Uterus (tissue), 4 donors: ENCODE data around the gene UBE2U. TPM values are rescaled to one million over a fixed set of nuclear protein-coding genes. Genes with fewer than 3 reads are reported as not detected.
"Not testable (repeated sequence)": the region's sequence is repeated elsewhere in the genome, so short reads cannot be mapped to it uniquely, and the experiment has no call there.

Experiments
- DNase-seq, 2 donors: peaks; one replicate each; pipeline ENCODE4 v3.0.0-alpha.2; 2019 to 2020
- H3K27ac ChIP-seq, 2 donors: fragments of 200-600 bp; sonication (generic); 1 replicate in 1 of 2; 2 replicates in 1 of 2; pipeline ENCODE4 v1.5.1; 2016 to 2018
- H3K27me3 ChIP-seq, 2 donors: fragments of 200-600 bp; sonication (generic); one replicate each; pipeline ENCODE4 v1.5.1; 2018 to 2019; ENCODE audit warnings: control low read depth in 1 of 2
- H3K36me3 ChIP-seq, 2 donors: fragments of 200-600 bp; sonication (generic); one replicate each; pipeline ENCODE4 v1.5.1; 2019; ENCODE audit warnings: control low read depth in 1 of 2
- H3K4me1 ChIP-seq, 2 donors: fragments of 200-600 bp; sonication (generic); one replicate each; pipeline ENCODE4 v1.5.1; 2018 to 2019; ENCODE audit warnings: control low read depth in 1 of 2
- H3K4me3 ChIP-seq, 2 donors: fragments of 200-600 bp; sonication (generic); 1 replicate in 1 of 2; 2 replicates in 1 of 2; pipeline ENCODE4 v1.5.1; 2018 to 2019; ENCODE audit warnings: mild to moderate bottlenecking in 1 of 2
- H3K9me3 ChIP-seq, 2 donors: fragments of 200-600 bp; sonication (generic); one replicate each; pipeline ENCODE4 v1.5.1; 2019; ENCODE audit warnings: control low read depth in 1 of 2
- POLR2A ChIP-seq, 2 donors: fragments of 450-650 bp; IDR thresholded peaks; one replicate each; pipeline ENCODE4 v1.6.1; 2016; ENCODE audit warnings: antibody characterized with exemption in 2 of 2, mild to moderate bottlenecking in 1 of 2, moderate library complexity in 1 of 2
- intact Hi-C: fragments of 100-400 bp; cut with DNase I; formaldehyde crosslinking; loops from one replicate; pipeline ENCODE4 v1.15.1; 2023; ENCODE audit warnings: low total_unique reads
- total RNA-seq, 4 donors: library from RNA; depleted of rRNA in 3 of 4; stranded (reverse); fragments of >200 nt in 3 of 4; gene quantifications; one replicate each; pipeline versions ENCODE4 v1.1.0 to v1.2.4, GENCODE V29; 2014 to 2023
- TF ChIP-seq, protein P1 (sequence below), 4 experiments: fragments of 200-600 bp in 2 of 4; fragments of 450-650 bp in 2 of 4; sonication (generic) in 2 of 4; IDR thresholded peaks; one replicate each; pipeline ENCODE4 v1.5.1; 2016 to 2019; ENCODE audit warnings: antibody characterized with exemption in 4 of 4, mild to moderate bottlenecking in 2 of 4, moderate library complexity in 1 of 4
- donor health status: DM: yes; HTN: yes; CAD: no.

Gene UBE2U
- total RNA-seq, 4 donors from 2014 or later, result not detected

DNA sequence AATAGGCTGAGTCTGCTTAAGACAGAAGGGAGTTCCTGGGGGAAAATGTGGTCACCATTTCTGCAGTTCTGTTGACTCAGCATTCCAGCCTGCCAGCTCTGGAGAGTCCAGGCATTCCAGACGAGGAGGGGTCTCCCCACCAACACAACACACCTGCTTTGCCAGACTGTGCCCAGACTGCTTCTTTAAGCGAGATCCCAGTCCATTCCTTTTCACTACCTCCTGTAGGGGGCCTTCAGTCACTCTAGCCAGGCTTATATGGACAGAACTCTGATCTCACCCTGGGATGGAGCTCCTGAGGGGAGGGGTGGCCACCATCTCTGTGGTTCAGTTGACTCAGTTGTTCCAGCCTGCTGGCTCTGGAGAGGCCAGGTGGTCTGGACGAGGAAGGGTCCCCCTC, 48.5 kb downstream of the UBE2U start:
- Histone ChIP-seq H3K4me1 (no peaks in the 10 kb centered on the region), H3K4me3 (no peak overlapping the region), H3K36me3 (no peaks in the 10 kb centered on the region), H3K27ac (no peak overlapping the region), H3K27me3 (no peaks in the 10 kb centered on the region), H3K9me3 (no peaks in the 10 kb centered on the region)
- no peak for DNase-seq
- no peak for TF ChIP-seq POLR2A (IDR thresholded peaks at IDR 0.05)
- TF ChIP-seq, protein P1, sequence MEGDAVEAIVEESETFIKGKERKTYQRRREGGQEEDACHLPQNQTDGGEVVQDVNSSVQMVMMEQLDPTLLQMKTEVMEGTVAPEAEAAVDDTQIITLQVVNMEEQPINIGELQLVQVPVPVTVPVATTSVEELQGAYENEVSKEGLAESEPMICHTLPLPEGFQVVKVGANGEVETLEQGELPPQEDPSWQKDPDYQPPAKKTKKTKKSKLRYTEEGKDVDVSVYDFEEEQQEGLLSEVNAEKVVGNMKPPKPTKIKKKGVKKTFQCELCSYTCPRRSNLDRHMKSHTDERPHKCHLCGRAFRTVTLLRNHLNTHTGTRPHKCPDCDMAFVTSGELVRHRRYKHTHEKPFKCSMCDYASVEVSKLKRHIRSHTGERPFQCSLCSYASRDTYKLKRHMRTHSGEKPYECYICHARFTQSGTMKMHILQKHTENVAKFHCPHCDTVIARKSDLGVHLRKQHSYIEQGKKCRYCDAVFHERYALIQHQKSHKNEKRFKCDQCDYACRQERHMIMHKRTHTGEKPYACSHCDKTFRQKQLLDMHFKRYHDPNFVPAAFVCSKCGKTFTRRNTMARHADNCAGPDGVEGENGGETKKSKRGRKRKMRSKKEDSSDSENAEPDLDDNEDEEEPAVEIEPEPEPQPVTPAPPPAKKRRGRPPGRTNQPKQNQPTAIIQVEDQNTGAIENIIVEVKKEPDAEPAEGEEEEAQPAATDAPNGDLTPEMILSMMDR (IDR thresholded peaks at IDR 0.05), result no peak
- intact Hi-C loops, result no loop called here

DNA sequence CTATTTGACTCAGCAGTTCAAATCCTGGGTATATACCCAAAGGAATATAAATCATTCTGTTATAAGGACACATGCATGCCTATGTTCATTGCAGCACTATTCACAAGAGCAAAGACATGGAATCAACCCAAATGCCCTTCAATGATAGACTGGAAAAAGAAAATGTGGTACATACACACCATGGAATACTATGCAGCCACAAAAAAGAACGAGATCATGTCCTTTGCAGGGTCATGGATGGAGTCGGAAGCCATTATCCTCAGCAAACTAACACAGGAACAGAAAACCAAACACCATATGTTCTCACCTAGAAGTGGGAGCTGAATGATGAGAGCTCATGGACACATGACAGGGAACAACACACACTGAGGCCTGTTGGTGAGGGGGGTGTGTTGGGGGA, 53.8 kb downstream of the UBE2U start:
- H3K4me3 ChIP-seq, H3K36me3 ChIP-seq, H3K27ac ChIP-seq, intact Hi-C loops, DNase-seq, H3K9me3 ChIP-seq, H3K27me3 ChIP-seq, H3K4me1 ChIP-seq: not testable (repeated sequence)

DNA sequence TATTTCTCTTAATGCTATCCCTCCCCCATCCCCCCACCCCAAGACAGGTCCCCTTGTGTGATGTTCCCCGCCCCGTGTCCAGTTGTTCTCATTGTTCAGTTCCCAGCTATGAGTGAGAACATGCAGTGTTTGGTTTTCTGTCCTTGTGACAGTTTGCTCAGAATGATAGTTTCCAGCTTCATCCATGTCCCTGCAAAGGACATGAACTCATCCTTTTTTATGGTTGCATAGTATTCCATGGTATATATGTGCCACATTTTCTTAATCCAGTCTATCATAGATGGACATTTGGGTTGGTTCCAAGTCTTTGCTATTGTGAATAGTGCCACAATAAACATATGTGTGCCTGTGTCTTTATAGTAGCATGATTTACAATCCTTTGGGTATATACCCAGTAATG, 55.0 kb downstream of the UBE2U start:
- H3K4me3 ChIP-seq, DNase-seq, H3K27ac ChIP-seq, intact Hi-C loops, H3K27me3 ChIP-seq, H3K36me3 ChIP-seq, H3K9me3 ChIP-seq, H3K4me1 ChIP-seq: not testable (repeated sequence)

DNA sequence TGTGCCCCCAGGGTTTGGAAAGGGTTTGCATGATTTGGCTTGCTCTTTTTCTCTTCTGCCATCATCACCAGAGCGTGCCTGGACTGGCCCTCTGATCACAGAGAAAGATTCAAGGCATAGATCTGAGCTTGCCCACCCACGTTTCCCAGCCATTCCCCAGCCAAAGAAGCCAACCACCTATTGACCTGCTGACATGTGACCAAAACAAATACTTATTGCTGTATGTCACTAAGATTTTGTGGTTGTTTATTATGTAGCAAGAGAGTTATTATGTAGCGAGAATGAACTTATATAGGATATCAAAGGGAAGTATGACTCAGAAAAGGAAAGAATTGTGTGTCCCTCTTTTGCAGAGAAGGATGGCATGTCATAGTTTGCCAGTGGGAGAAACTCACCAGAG, 59.9 kb downstream of the UBE2U start:
- H3K27ac ChIP-seq, result no peak overlapping the region
- no peaks in the 10 kb centered on the region for H3K36me3 ChIP-seq
- no peaks in the 10 kb centered on the region for H3K27me3 ChIP-seq
- no peaks in the 10 kb centered on the region for H3K9me3 ChIP-seq
- no peak for DNase-seq
- H3K4me1 ChIP-seq, result no peaks in the 10 kb centered on the region
- intact Hi-C loops, result loop anchor here (10.0 kb wide), 1 partner anchor 411 kb away; no protein-coding TSS in a partner anchor
- H3K4me3 ChIP-seq, result no peak overlapping the region
- TF ChIP-seq, protein P1 (IDR thresholded peaks at IDR 0.05), result no peak
- TF ChIP-seq POLR2A (IDR thresholded peaks at IDR 0.05), result no peak

DNA sequence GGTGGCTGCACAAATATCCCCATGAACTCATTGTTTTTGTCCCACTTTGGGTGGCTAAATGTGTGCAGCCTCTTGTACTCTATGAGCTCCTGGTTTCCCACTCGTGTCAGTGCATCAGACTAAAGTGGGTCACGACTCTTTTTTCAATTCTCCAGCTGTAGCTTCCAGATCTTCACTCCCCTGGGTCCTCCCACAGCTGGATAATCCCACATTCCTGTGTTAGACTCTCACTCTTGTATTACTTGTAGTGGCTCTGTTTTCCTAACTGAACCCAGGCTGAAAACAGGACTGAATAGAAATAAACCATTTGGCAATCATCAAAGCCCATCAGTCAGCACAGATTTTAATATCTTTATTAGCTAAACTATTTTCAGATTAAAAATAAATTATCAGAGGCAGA, 60.4 kb downstream of the UBE2U start:
- TF ChIP-seq, protein P1 (IDR thresholded peaks at IDR 0.05), result no peak
- no peak for DNase-seq

DNA sequence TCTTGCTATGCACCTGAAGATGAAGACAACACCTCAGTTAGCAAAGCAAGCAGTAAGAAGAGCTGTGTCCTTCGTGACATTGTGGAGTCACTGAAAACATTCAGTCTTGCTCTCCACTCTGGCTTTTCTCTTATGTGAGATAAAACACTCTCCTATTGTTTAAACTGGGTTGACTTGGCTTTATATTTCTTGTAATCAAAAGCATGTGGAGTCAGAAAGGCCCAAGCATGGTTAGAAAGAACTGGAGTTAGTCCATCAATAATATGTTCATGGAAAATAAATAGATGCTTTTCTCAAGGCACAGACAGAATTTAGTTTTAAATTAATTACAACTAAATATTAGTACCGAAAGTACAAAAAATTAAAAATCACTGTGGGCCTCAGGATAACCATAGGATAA, 61.7 kb downstream of the UBE2U start:
- no peaks in the 10 kb centered on the region for H3K27me3 ChIP-seq
- TF ChIP-seq, protein P1 (IDR thresholded peaks at IDR 0.05), result no peak
- TF ChIP-seq POLR2A (IDR thresholded peaks at IDR 0.05), result no peak
- H3K4me1 ChIP-seq, result no peaks in the 10 kb centered on the region
- H3K27ac ChIP-seq, result no peak overlapping the region
- intact Hi-C loops, result loop anchor here (5.0 to 10.0 kb wide), 2 partner anchors 410 to 557 kb away; no protein-coding TSS in a partner anchor
- no peaks in the 10 kb centered on the region for H3K9me3 ChIP-seq
- H3K36me3 ChIP-seq, result no peaks in the 10 kb centered on the region
- no peak overlapping the region for H3K4me3 ChIP-seq
- DNase-seq, result no peak

More for the DNA sequence above, 60.4 kb downstream of the UBE2U start:
- no peak overlapping the region for H3K27ac ChIP-seq
- no peaks in the 10 kb centered on the region for H3K27me3 ChIP-seq
- H3K9me3 ChIP-seq, result no peaks in the 10 kb centered on the region
- H3K36me3 ChIP-seq, result no peaks in the 10 kb centered on the region
- intact Hi-C loops, result loop anchor here (10.0 kb wide), 1 partner anchor 411 kb away; no protein-coding TSS in a partner anchor
- no peaks in the 10 kb centered on the region for H3K4me1 ChIP-seq
- no peak overlapping the region for H3K4me3 ChIP-seq
